ENCODE measurements around the gene ENPEP.
A peak's percentile ranks its signal among the peaks of the same experiment; 100 is the strongest.
"Not testable (repeated sequence)": the region's sequence is repeated elsewhere in the genome, so short reads cannot be mapped to it uniquely, and the experiment has no call there.

Gene ENPEP

GRCh38 chr4:110475881-110476818, at the start of gene ENPEP:
TSS of gene ENPEP (plus strand) at chr4:110476155. CDS start at chr4:110476415, 260 bp downstream.
- no peak for DNase-seq

GRCh38 chr4:110431805-110432204, 44.1 kb upstream of the ENPEP start:
- not testable (repeated sequence) for DNase-seq

- DNase-seq = not testable (repeated sequence)
These were observed 38.7 kb upstream of the ENPEP start for GRCh38 chr4:110437292-110437691.

GRCh38 chr4:110439209-110439608, 36.7 kb upstream of the ENPEP start:
- DNase-seq = not testable (repeated sequence)

- peak; percentile 8 for DNase-seq
These were observed 33.6 kb upstream of the ENPEP start for GRCh38 chr4:110442309-110442708.

GRCh38 chr4:110442788-110443187, 33.2 kb upstream of the ENPEP start:
- DNase-seq = no peak

- no peak for DNase-seq
These were observed 26.0 kb upstream of the ENPEP start for GRCh38 chr4:110449947-110450346.

GRCh38 chr4:110452546-110452945, 23.4 kb upstream of the ENPEP start:
- no peak for DNase-seq

- no peak for DNase-seq
These were observed 21.5 kb upstream of the ENPEP start for GRCh38 chr4:110454441-110454840.

- DNase-seq = no peak
These were observed 17.3 kb upstream of the ENPEP start for GRCh38 chr4:110458494-110459266.

GRCh38 chr4:110460074-110460746, 15.7 kb upstream of the ENPEP start:
- no peak for DNase-seq

GRCh38 chr4:110467400-110467799, 8.6 kb upstream of the ENPEP start:
- DNase-seq = no peak

- DNase-seq = no peak
These were observed 3.2 kb upstream of the ENPEP start for GRCh38 chr4:110472583-110473329.

GRCh38 chr4:110474481-110474880, 1.5 kb upstream of the ENPEP start:
- DNase-seq = no peak

GRCh38 chr4:110475080-110475479, 875 bp upstream of the ENPEP start:
- not testable (repeated sequence) for DNase-seq

- DNase-seq = no peak
These were observed 1.9 kb downstream of the ENPEP start for GRCh38 chr4:110477836-110478235.

- DNase-seq = no peak
These were observed 4.1 kb downstream of the ENPEP start for GRCh38 chr4:110480031-110480549.

GRCh38 chr4:110480746-110481271, 4.9 kb downstream of the ENPEP start:
- DNase-seq = no peak

- no peak for DNase-seq
These were observed 7.6 kb downstream of the ENPEP start for GRCh38 chr4:110483516-110483915.

GRCh38 chr4:110484029-110484428, 8.1 kb downstream of the ENPEP start:
- no peak for DNase-seq

GRCh38 chr4:110484767-110485166, 8.8 kb downstream of the ENPEP start:
- DNase-seq = no peak

GRCh38 chr4:110485452-110485851, 9.5 kb downstream of the ENPEP start:
- DNase-seq = no peak
